ENCODE results near the gene TK2.

GRCh38 chr16:66495440-66495839, 54.5 kb downstream of the TK2 start:
- no peak for TF ChIP-seq ZNF70 (CRISPR knock-in tag; IDR thresholded peaks at IDR 0.05)
- no peak for TF ChIP-seq PATZ1 (CRISPR knock-in tag; IDR thresholded peaks at IDR 0.05; ENCODE audit: borderline replicate concordance)
- no peak for TF ChIP-seq TSHZ2 (CRISPR knock-in tag; IDR thresholded peaks at IDR 0.05)
- no peak for TF ChIP-seq ZNF565 (CRISPR knock-in tag; conservative IDR thresholded peaks at IDR 0.05; ENCODE audit: low read depth)
- no peak for TF ChIP-seq CSDC2 (CRISPR knock-in tag; IDR thresholded peaks at IDR 0.05)
- no peak for TF ChIP-seq POU6F1 (CRISPR knock-in tag; IDR thresholded peaks at IDR 0.05; ENCODE audit: borderline replicate concordance, low read depth)
- no peak for TF ChIP-seq GLIS3 (CRISPR knock-in tag; IDR thresholded peaks at IDR 0.05)
- TF ChIP-seq ZNF8 (CRISPR knock-in tag; IDR thresholded peaks at IDR 0.05) = no peak
- TF ChIP-seq ARNTL (CRISPR knock-in tag; IDR thresholded peaks at IDR 0.05; ENCODE audit: borderline replicate concordance, low read depth) = no peak
- no peak for TF ChIP-seq TOX (CRISPR knock-in tag; IDR thresholded peaks at IDR 0.05; ENCODE audit: borderline replicate concordance)
- no peak for TF ChIP-seq PPARA (CRISPR knock-in tag; IDR thresholded peaks at IDR 0.05; ENCODE audit: borderline replicate concordance)
- no peak for TF ChIP-seq ZC3H10 (CRISPR knock-in tag; IDR thresholded peaks at IDR 0.05)

Data from SK-N-SH treated with all-trans-retinoic acid at 6 μM for 48 hours (cell line).